Skeletal muscle tissue (tissue), 4 donors: ENCODE measurements around the gene FAM221B. TPM values are rescaled to one million over a fixed set of nuclear protein-coding genes. Genes with fewer than 3 reads are reported as not detected.
A peak's percentile ranks its signal among the peaks of the same experiment; 100 is the strongest.

Experiments
- H3K27ac ChIP-seq: one replicate; pipeline ENCODE4 v1.7.0; 2013; ENCODE audit warnings: mild to moderate bottlenecking, low read depth, low read length, inconsistent platforms
- H3K27me3 ChIP-seq, 3 donors: one replicate each; pipeline ENCODE4 v1.7.0; 2013; ENCODE audit warnings: low read length in 3 of 3; ENCODE audit not compliant: control insufficient read depth in 3 of 3, insufficient read depth in 3 of 3
- H3K36me3 ChIP-seq, 3 donors: one replicate each; pipeline ENCODE4 v1.7.0; 2013; ENCODE audit warnings: low read length in 3 of 3; ENCODE audit not compliant: control insufficient read depth in 3 of 3, insufficient read depth in 3 of 3
- H3K4me1 ChIP-seq, 3 donors: one replicate each; pipeline ENCODE4 v1.7.0; 2013; ENCODE audit warnings: low read length in 3 of 3, mild to moderate bottlenecking in 3 of 3; ENCODE audit not compliant: control insufficient read depth in 3 of 3, insufficient read depth in 3 of 3
- H3K4me3 ChIP-seq, 3 donors: one replicate each; pipeline ENCODE4 v1.7.0; 2013; ENCODE audit warnings: low read length in 3 of 3
- H3K9ac ChIP-seq, 3 donors: one replicate each; pipeline ENCODE4 v1.7.0; 2013; ENCODE audit warnings: low read length in 3 of 3, mild to moderate bottlenecking in 3 of 3, moderate library complexity in 2 of 3, low read depth in 1 of 3
- H3K9me3 ChIP-seq, 3 donors: one replicate each; pipeline ENCODE4 v1.7.0; 2013; ENCODE audit warnings: low read length in 3 of 3; ENCODE audit not compliant: control insufficient read depth in 3 of 3
- total RNA-seq: library from RNA; depleted of rRNA; stranded (reverse); fragments of >200 nt; gene quantifications from one replicate; pipeline ENCODE4 v1.2.3, GENCODE V29; 2014
- donor health status: Osteomylitis.

Gene FAM221B
- total RNA-seq, 1 donor from 2014 or later, result not detected

GRCh38 chr9:35839926-35840325 is 11.4 kb upstream of the FAM221B start:
- Histone ChIP-seq H3K4me1 (peaks cover 18 to 31% (median 27%) of the 10 kb centered on the region in 3 donors), H3K4me3 (no peak overlapping the region), H3K27ac (no peak overlapping the region), H3K27me3 (no peaks in the 10 kb centered on the region), H3K9me3 (no peaks in the 10 kb centered on the region), H3K36me3 (peaks cover 3 to 11% (median 9%) of the 10 kb centered on the region in 3 donors), H3K9ac (no peak overlapping the region)

- Histone ChIP-seq H3K36me3 (peaks cover 0 to 11% (median 9%) of the 10 kb centered on the region in 3 donors), H3K4me3 (no peak overlapping the region), H3K27me3 (no peaks in the 10 kb centered on the region), H3K4me1 (peaks cover 43 to 52% (median 50%) of the 10 kb centered on the region in 3 donors), H3K9me3 (no peaks in the 10 kb centered on the region), H3K9ac (no peak overlapping the region), H3K27ac (no peak overlapping the region)
These were observed 8.1 kb upstream of the FAM221B start for GRCh38 chr9:35836595-35836994.

GRCh38 chr9:35835766-35836165 is 7.2 kb upstream of the FAM221B start:
- H3K36me3 ChIP-seq, result peaks cover 0 to 11% (median 4%) of the 10 kb centered on the region in 3 donors
- peak overlapping the region in 2 of 3 donors; percentile 22 to 28 for H3K9ac ChIP-seq
- H3K4me1 ChIP-seq, result peaks cover 52 to 60% (median 59%) of the 10 kb centered on the region in 3 donors
- no peaks in the 10 kb centered on the region for H3K27me3 ChIP-seq
- peak overlapping the region in 1 of 3 donors; percentile 6 for H3K4me3 ChIP-seq
- no peaks in the 10 kb centered on the region for H3K9me3 ChIP-seq
- no peak overlapping the region for H3K27ac ChIP-seq

DNA sequence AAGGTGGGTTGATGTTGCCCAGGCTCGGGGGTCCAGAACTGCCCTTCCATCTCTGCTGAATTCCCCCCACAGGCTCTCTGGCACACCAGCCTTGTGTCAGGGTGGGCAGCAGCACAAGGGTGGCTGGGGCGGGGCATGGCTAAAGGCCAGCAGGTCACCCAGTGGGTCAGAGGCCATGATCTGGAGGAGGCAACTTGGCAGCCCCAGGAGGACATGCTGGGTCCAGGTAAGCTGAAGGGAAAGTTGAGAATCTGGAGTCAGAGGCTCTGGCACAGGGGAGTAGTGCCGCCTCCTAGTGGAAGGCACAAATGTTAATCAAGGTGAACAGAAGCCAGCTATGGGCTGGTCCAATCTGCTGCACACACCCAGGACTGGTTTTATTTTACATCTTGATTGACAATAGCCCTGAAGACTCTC is 6.7 kb upstream of the FAM221B start:
- no peak overlapping the region for H3K4me3 ChIP-seq
- H3K9ac ChIP-seq, result peak overlapping the region in 1 of 3 donors; percentile 22
- no peaks in the 10 kb centered on the region for H3K27me3 ChIP-seq
- no peak overlapping the region for H3K27ac ChIP-seq
- H3K4me1 ChIP-seq, result peaks cover 57 to 65% (median 64%) of the 10 kb centered on the region in 3 donors
- no peaks in the 10 kb centered on the region for H3K9me3 ChIP-seq
- H3K36me3 ChIP-seq, result peaks cover 0 to 11% (median 4%) of the 10 kb centered on the region in 3 donors

GRCh38 chr9:35834260-35835215 is 6.0 kb upstream of the FAM221B start:
- H3K9ac ChIP-seq, result peak overlapping the region in 1 of 3 donors; percentile 57
- H3K9me3 ChIP-seq, result no peaks in the 10 kb centered on the region
- peaks cover 62 to 72% (median 70%) of the 10 kb centered on the region in 3 donors for H3K4me1 ChIP-seq
- H3K27ac ChIP-seq, result no peak overlapping the region
- H3K4me3 ChIP-seq, result no peak overlapping the region
- no peaks in the 10 kb centered on the region for H3K27me3 ChIP-seq
- peaks cover 0 to 11% (median 4%) of the 10 kb centered on the region in 3 donors for H3K36me3 ChIP-seq

DNA sequence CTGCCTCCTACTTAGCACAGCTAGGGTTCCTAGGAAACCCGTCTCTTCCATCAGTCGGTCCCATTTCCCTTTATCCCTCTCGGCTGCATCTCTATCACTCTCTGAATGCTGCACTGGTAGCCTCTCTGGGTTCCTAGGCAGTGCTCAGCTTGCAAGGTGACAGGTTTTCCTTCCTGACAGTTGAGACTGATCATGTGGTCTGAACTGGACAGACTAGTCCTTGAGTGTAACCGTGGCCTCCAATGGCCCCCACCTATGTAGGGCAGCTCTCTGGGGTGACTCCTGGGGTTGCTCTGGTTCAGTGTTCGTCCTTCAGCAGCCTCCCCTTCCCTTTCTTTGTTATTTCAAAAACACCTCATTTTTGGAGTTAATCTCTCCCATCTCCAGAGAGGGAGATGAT is 4.3 kb upstream of the FAM221B start:
- Histone ChIP-seq H3K4me1 (peaks cover 69 to 81% (median 80%) of the 10 kb centered on the region in 3 donors), H3K36me3 (peaks cover 0 to 11% (median 4%) of the 10 kb centered on the region in 3 donors), H3K27ac (peak overlapping the region; percentile 68), H3K9me3 (no peaks in the 10 kb centered on the region), H3K4me3 (no peak overlapping the region), H3K9ac (peak overlapping the region; percentile 26 to 60 (median 57)), H3K27me3 (no peaks in the 10 kb centered on the region)

DNA sequence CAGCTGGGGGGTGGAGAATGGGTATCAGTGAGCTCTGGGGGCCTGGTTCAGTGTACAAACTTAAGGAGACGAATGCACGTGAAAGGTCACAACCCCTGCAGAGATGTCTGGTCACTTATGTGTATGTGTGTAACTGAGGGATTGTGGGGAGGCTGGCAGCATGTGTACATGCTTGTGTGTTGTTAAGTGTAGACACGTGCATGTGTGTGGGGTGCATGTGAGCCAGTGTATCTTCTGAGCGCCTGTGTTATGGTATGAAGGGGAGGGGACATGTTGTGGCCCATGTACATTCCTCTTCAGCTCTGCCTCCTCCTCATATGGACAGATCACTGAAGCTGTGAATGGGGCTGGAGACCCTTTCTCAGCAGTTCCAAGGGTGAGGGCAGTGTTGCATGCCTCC is 2.5 kb upstream of the FAM221B start:
- no peaks in the 10 kb centered on the region for H3K27me3 ChIP-seq
- H3K9ac ChIP-seq, result peak overlapping the region in 1 of 3 donors; percentile 45
- peaks cover 68 to 79% (median 78%) of the 10 kb centered on the region in 3 donors for H3K4me1 ChIP-seq
- H3K36me3 ChIP-seq, result peaks cover 0 to 9% (median 4%) of the 10 kb centered on the region in 3 donors
- no peaks in the 10 kb centered on the region for H3K9me3 ChIP-seq
- no peak overlapping the region for H3K27ac ChIP-seq
- peak overlapping the region in 2 of 3 donors; percentile 42 to 49 for H3K4me3 ChIP-seq

GRCh38 chr9:35829764-35830096 is 1.2 kb upstream of the FAM221B start:
- Histone ChIP-seq H3K27ac (peak overlapping the region; percentile 83), H3K4me1 (peaks cover 56 to 65% (median 65%) of the 10 kb centered on the region in 3 donors), H3K4me3 (peak overlapping the region; percentile 79 to 95 (median 82))

DNA sequence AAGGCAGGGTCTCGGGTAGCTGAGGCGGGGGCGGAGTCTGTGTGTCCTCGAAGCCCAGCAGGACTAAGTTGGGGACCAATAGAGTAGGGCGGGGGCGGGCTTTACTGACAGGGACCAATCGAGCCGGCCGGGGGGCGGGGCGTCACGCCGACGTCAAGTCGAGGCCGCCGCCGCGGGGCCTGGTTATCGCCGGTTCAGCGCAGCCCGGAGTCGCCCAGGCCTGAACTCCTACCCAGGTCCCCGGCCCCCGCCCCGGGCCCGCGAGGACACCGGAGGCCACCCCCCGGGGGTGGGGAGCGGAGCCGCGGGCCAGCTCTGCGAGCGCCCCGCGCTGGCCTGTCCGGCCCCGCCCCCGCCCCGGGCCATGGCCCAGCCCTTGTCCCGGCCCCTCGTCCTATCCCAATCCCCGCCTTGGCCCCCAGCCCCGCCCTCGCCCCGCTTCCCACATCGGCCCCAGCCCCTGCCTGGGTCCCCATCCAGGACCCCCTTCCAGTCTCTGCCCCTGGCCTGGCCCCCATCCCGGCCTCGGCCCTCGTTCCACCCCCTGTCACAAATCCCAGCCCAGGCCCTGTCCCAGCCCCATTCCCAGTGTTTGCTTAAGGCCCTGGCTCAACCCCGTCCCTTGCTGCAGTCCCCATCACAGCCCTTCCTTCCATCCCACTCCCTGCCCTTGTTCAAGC is 692 bp upstream of the FAM221B start, which contains the start of gene TMEM8B:
TMEM8B (plus strand) TSS at position 145 of the 680 bp plus-strand sequence; CDS start at position 365, 220 bp downstream.
- Histone ChIP-seq H3K27ac (peak within 1 kb of the TSS; percentile 83), H3K27me3 (no peaks in the 10 kb centered on the region), H3K4me1 (peaks cover 51 to 60% (median 60%) of the 10 kb centered on the region in 3 donors), H3K4me3 (peak within 1 kb of the TSS; percentile 79 to 95 (median 92)), H3K9me3 (no peaks in the 10 kb centered on the region), H3K36me3 (no peaks in the 10 kb centered on the region), H3K9ac (peak within 1 kb of the TSS; percentile 87 to 94 (median 90))

More at GRCh38 chr9:35829764-35830096, 1.2 kb upstream of the FAM221B start:
- peaks cover 0 to under 1% (median 0%) of the 10 kb centered on the region in 3 donors for H3K36me3 ChIP-seq
- no peaks in the 10 kb centered on the region for H3K9me3 ChIP-seq
- H3K9ac ChIP-seq, result peak overlapping the region; percentile 81 to 94 (median 87)
- no peaks in the 10 kb centered on the region for H3K27me3 ChIP-seq
